ENCODE results near the gene PFDN5. TPM values are rescaled to one million over a fixed set of nuclear protein-coding genes. Genes with fewer than 3 reads are reported as not detected.

Gene PFDN5
- total RNA-seq, 1 donor from 2014 or later: 313 TPM

Other genes starting within 250 kb of the PFDN5 start
- 1.7 and 2.5 TPM in 2 replicates for gene TNS2, start 245.5 kb upstream of the PFDN5 start, total RNA-seq
- gene SPRYD3, start 216.2 kb upstream of the PFDN5 start, total RNA-seq: 33.9 and 35.7 TPM in 2 replicates
- not detected in 2 replicates for gene IGFBP6, start 197.9 kb upstream of the PFDN5 start, total RNA-seq
- not detected in 2 replicates for gene SOAT2, start 192.1 kb upstream of the PFDN5 start, total RNA-seq
- 44.1 and 51.7 TPM in 2 replicates for gene ZNF740, start 114.8 kb upstream of the PFDN5 start, total RNA-seq
- 30.7 and 43.6 TPM in 2 replicates for gene CSAD, start 114.6 kb upstream of the PFDN5 start, total RNA-seq
- 734 and 751 TPM in 2 replicates for gene ITGB7, start 88.3 kb upstream of the PFDN5 start, total RNA-seq
- 56.8 and 62.0 TPM in 2 replicates for gene RARG, start 63.3 kb upstream of the PFDN5 start, total RNA-seq
- gene ESPL1, start 27.2 kb upstream of the PFDN5 start, total RNA-seq: 58.2 and 63.4 TPM in 2 replicates
- 53.2 and 57.0 TPM in 2 replicates for gene MYG1, start 4.2 kb downstream of the PFDN5 start, total RNA-seq
- 64.2 and 66.1 TPM in 2 replicates for gene AAAS, start 26.1 kb downstream of the PFDN5 start, total RNA-seq
- 0.07 TPM in 1 of 2 replicates, not detected in the other for gene SP7, start 40.8 kb downstream of the PFDN5 start, total RNA-seq
- 75.7 and 78.0 TPM in 2 replicates for gene SP1, start 84.6 kb downstream of the PFDN5 start, total RNA-seq
- not detected in 2 replicates for gene AMHR2, start 128.3 kb downstream of the PFDN5 start, total RNA-seq
- 214 and 222 TPM in 2 replicates for gene PRR13, start 146.2 kb downstream of the PFDN5 start, total RNA-seq
- gene PCBP2, start 156.6 kb downstream of the PFDN5 start, total RNA-seq: 684 and 700 TPM in 2 replicates
- gene MAP3K12, start 203.9 kb downstream of the PFDN5 start, total RNA-seq: 29.6 and 30.1 TPM in 2 replicates
- 39.9 and 41.0 TPM in 2 replicates for gene TARBP2, start 205.7 kb downstream of the PFDN5 start, total RNA-seq
- gene NPFF, start 211.9 kb downstream of the PFDN5 start, total RNA-seq: 0.44 TPM in 1 of 2 replicates, not detected in the other